Activated CD4-positive, alpha-beta T cell treated with anti-CD3 and anti-CD28 coated beads for 1 hour (primary cell): ENCODE data around the gene ACSM4.

Experiments
- DNase-seq: peaks from one replicate; pipeline ENCODE4 v3.0.0-alpha.2; 2020

The ACSM4 gene

GRCh38 chr12:7344833-7345606 is 41.1 kb downstream of the ACSM4 start:
- no peak for DNase-seq

GRCh38 chr12:7346551-7347225 is 42.8 kb downstream of the ACSM4 start:
- DNase-seq, result no peak

- DNase-seq, result no peak
These were observed 45.5 kb downstream of the ACSM4 start for GRCh38 chr12:7349418-7349817.

GRCh38 chr12:7351177-7351576 is 47.3 kb downstream of the ACSM4 start:
- DNase-seq, result no peak

GRCh38 chr12:7352661-7353060 is 48.8 kb downstream of the ACSM4 start:
- no peak for DNase-seq

GRCh38 chr12:7354529-7354928 is 50.7 kb downstream of the ACSM4 start:
- DNase-seq, result no peak

GRCh38 chr12:7361265-7361664 is 57.4 kb downstream of the ACSM4 start:
- DNase-seq, result no peak

- no peak for DNase-seq
These were observed 58.9 kb downstream of the ACSM4 start for GRCh38 chr12:7362734-7363133.

- no peak for DNase-seq
These were observed 65.4 kb downstream of the ACSM4 start for GRCh38 chr12:7369274-7369729.

- DNase-seq, result no peak
These were observed 69.4 kb downstream of the ACSM4 start for GRCh38 chr12:7373226-7373625.

- DNase-seq, result no peak
These were observed 70.7 kb downstream of the ACSM4 start for GRCh38 chr12:7374423-7375144.

GRCh38 chr12:7375145-7375543 is 71.3 kb downstream of the ACSM4 start:
- no peak for DNase-seq

- no peak for DNase-seq
These were observed 72.3 kb downstream of the ACSM4 start for GRCh38 chr12:7376196-7376595.
